GM18951 (cell line): ENCODE results near the gene FAM204A.

ENCODE experiments used
- POLR2A ChIP-seq: IDR thresholded peaks from 4 replicates; pipeline ENCODE4 v1.6.1; 2011; ENCODE audit warnings: mild to moderate bottlenecking; ENCODE audit not compliant: insufficient read length, insufficient read depth; ENCODE audit errors: extremely low read depth
- in situ Hi-C: fragments of 300-500 bp; cut with MboI; formaldehyde crosslinking; loops from one replicate; pipeline ENCODE4 v1.12.0; 2022; ENCODE audit warnings: low sequenced_read_pairs, mixed read lengths, inconsistent platforms; ENCODE audit not compliant: unreplicated experiment

The FAM204A gene

DNA sequence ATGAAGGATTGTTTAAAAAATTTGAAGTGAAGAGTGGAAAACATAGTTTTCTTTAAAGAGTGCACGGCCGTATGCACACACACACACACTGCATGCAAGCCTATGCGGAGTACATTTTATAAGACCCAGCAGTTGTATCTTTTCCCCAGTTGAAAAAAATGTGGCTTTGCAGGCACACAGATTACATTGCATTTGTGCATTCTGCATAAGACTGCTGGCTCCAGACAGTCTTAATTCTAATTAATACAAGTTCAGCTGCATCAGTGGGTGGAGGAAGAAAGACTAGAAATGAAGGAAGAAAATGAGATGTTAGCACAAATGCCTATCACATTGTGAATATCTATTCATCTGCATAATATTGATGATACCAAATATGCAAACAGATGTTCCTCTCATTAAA lies 79.6 kb downstream of the FAM204A start:
- TF ChIP-seq POLR2A, result no peak
- in situ Hi-C loops, result no loop called here

DNA sequence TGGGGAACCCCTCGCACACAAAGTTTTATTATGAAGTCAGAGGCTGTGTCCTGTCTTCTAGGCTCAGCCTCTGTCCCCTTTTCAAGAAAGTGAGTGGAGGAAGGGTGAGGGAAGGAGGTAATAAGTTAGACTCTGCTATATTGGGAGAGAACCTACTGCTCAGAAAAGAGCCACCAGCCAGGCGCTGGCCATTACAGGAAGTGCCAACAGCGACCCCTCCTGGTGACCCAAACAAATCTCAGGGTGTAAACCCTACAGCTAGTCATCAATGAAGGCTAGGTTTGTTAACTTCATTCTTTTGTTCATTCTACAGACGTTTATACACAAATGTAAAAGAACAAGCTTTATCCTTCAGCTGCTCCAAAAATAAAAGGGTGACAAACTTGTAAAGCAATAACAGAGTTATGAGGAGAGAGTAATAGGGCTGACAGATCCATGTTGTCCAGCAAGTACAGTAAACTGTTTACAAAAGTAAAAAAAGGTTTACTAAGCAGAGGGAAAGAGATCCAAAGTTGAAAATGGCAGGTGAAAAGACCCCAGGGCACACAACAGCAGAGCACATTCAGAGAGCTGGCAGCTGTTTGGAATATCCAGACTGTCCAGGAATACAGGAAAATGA lies 82.7 kb downstream of the FAM204A start:
- TF ChIP-seq POLR2A, result no peak

DNA sequence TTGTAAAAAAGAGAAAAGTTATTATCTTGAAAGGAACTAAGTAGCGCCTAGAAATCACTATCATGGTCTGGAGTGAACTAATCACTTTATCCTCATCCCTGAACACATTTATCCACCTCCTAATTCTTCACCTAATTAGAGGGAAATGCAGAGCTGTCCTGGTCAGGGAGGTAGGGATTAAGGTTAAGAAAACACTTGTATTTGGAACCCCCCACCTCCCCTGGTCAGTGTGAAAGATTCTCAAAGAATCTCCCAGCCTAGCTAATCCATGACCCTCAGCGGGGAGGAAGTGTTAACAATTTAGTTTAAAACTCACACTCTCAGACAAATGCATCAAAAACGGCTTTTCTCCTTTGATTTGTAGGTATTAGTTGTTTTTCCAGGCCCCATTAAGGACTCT lies 83.8 kb downstream of the FAM204A start:
- TF ChIP-seq POLR2A, result no peak
- in situ Hi-C loops, result no loop called here

More for the DNA sequence above, 82.7 kb downstream of the FAM204A start:
- in situ Hi-C loops, result no loop called here

DNA sequence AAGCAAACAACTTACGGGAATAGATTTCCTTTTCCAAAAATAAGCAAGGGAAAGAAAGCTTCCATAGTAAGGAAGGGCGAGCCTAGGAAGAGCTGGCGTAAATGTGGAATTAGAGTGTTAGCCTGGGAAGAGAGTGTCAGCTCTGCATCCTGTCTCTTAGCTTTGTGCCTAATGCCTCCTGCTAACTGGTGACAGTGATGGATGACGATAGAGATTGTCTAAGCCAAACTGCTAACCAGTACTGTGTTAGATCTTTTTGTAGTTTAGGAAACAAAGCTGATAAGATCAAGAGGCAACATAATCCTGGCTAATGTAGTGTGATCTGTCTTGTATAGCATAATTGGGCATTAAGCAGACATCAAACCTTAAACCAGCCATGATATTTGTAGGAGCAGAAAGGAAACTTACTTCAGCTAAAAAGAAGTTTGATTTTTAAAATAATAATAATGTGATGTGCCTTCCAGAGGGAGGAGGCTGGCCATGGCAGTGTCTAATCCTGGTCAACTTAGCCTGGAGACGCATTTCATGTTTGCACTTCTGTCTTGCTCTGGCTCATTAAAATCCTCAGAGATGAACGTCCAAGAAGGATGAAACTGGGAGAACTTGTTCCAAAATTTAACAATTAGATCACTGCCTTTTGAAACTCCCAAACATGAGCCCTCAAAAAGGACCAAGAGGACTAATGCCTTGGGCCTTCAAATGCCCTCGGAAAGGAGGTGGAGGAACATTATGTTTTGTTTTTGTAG lies 85.1 kb downstream of the FAM204A start:
- in situ Hi-C loops, result no loop called here
- TF ChIP-seq POLR2A, result no peak

DNA sequence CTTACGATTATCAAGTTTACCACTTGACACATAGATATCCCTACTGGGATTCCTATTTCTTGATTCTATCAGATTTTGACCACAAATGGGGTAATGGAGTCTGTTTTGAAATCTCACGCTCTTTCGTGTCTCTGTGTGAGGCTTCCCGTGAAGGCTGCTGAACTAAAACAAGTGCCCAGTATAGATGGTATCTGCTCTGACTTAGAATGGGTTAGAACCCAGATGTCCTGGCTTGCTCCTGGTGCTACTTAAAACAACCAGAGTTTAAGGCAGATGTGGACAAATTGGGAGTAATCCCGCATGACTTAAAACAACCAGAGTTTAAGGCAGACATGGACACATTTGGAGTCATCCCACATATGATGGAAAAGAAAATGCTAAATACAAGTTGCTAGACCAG lies 85.9 kb downstream of the FAM204A start:
- in situ Hi-C loops, result no loop called here
- TF ChIP-seq POLR2A, result no peak

DNA sequence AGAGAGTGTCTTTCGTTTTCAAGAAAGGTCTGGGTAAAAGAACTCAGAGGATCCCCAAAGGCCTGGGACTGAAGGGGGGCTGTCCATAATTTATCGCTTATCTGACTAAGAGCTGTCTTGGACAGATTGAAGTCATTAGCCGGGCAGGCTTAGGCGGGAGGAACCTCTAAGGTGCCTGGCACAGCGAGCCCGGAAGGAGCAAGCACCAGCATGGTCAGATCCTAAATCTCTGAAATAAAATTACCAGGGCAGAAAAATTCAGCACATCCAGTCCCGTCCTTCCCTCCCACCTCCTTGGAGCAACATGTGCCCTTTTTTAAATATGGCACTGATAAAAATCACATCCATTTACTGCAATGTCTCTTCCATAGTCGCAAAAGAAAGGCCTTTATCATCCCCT lies 86.8 kb downstream of the FAM204A start:
- in situ Hi-C loops, result no loop called here
- TF ChIP-seq POLR2A, result no peak

DNA sequence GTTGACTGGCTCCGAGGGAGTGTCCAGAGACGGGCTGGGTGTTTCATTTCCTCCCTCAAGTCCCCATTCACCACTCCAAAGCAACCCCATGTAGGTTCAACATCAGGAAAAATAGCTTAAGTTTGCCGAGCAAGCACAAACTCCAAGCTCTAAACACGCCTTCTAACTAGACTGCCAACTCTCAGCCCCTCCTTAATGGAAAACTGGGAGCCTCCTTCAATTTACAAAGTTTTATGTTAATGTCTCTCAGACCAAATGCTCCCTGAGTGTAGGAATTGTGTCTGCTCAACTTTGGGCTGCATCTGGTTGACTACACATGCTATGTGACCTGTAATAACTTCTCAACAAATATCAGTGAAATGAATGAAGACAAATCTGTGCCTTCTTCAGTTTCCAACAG lies 87.5 kb downstream of the FAM204A start:
- in situ Hi-C loops, result no loop called here
- no peak for TF ChIP-seq POLR2A

DNA sequence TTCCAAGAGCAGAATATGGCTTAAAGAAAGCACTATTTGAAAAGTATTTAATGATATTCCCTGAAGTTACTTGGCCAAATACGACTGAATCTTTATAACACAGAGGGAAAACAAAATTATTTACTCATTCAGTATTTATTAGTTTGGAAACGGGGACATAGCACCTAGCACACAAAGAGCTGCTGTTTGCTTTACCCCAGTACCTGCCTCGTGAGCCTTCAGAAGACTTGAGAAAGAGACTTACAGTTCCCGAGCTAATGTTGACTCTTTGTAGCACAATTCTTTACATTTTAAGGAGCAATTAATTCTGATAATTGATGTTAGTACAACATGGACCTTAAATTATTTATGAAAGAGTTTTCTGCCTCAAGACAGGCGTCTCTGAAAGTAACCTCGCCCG lies 88.7 kb downstream of the FAM204A start:
- TF ChIP-seq POLR2A, result no peak
- in situ Hi-C loops, result no loop called here

DNA sequence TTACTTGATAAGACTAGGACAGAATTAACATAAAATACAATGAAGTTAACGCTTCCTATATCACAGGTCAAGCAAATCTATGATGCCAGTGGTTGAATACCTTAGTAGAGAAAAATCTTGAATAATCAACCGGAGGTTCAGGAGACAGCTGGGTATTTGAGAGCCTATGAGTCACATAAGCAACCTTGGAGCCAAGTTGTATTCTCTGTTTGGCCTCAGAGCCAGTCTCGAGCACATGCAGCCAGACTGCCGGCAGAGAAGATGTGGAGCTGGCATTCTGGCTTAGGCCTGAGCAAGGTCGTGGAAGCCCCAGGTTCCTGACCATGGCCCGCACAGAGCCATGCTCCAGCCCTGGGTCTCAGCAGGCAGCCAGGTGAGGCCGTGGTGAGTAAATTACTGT lies 90.3 kb downstream of the FAM204A start:
- no peak for TF ChIP-seq POLR2A
- in situ Hi-C loops, result no loop called here

DNA sequence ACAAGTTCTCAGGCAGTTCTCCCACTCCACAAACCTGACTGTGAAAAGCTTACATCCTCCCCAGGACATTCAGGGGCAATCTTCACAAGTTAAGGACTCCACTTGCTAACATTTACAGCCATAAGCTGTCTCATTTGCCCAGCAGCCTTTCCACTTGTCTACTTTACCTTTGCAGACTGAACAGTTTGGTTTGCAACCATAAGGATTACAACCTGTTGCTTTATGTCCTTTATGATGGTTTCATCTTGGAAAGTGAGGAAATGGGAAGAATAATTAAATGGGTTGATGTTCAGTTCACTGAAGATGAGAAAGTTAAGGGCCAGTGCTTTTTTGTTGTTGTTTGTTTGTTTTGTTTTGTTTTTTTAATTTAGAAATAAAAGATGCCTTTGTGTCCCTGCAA lies 92.4 kb downstream of the FAM204A start:
- in situ Hi-C loops, result loop anchor here (25.0 kb wide), 1 partner anchor 712 kb away; the partner anchor contains the start of gene EMX2
- no peak for TF ChIP-seq POLR2A
